Measurements from ENCODE around the gene MAP2K5.

- TF ChIP-seq CTCF (conservative IDR thresholded peaks at IDR 0.05), result no peak
- no peak for TF ChIP-seq ZFX (IDR thresholded peaks at IDR 0.05)
Measured at GRCh38 chr15:67809866-67810265, 267.4 kb downstream of the MAP2K5 start.
